Nephron progenitor cell (in vitro differentiated cells): ENCODE measurements around the gene ZDHHC11B.
"Not testable (repeated sequence)": the region's sequence is repeated elsewhere in the genome, so short reads cannot be mapped to it uniquely, and the experiment has no call there.

Experiments used
- DNase-seq: peaks from one replicate; pipeline ENCODE4 v3.0.0; 2021
- H3K27ac Mint-ChIP-seq: 2 replicates; pipeline ENCODE4 v1.8.0; 2021; ENCODE audit warnings: mild to moderate bottlenecking, moderate library complexity, mixed read lengths
- H3K27me3 Mint-ChIP-seq: 2 replicates; pipeline ENCODE4 v1.8.0; 2021; ENCODE audit warnings: mild to moderate bottlenecking, low read depth, mixed read lengths; ENCODE audit not compliant: poor library complexity
- H3K36me3 Mint-ChIP-seq: 2 replicates; pipeline ENCODE4 v1.8.0; 2021; ENCODE audit warnings: low read depth, mixed read lengths
- H3K4me1 Mint-ChIP-seq: 2 replicates; pipeline ENCODE4 v1.8.0; 2021; ENCODE audit warnings: mixed read lengths
- H3K4me3 Mint-ChIP-seq: 2 replicates; pipeline ENCODE4 v1.8.0; 2021; ENCODE audit warnings: mild to moderate bottlenecking, moderate library complexity, mixed read lengths
- H3K9me3 Mint-ChIP-seq: 2 replicates; pipeline ENCODE4 v1.8.0; 2021; ENCODE audit warnings: mild to moderate bottlenecking, moderate library complexity, mixed read lengths
- CTCF ChIP-seq: fragments of 200-600 bp; sonication (generic); IDR thresholded peaks from 2 replicates; pipeline ENCODE4 v1.5.0; 2021; ENCODE audit warnings: antibody characterized with exemption

ZDHHC11B gene

GRCh38 chr5:816176-816575, 31.6 kb upstream of the ZDHHC11B start:
- peaks cover 5% of the 10 kb centered on the region for H3K4me1 Mint-ChIP-seq
- DNase-seq, result no peak
- H3K27me3 Mint-ChIP-seq, result peaks cover 2% of the 10 kb centered on the region
- peaks cover 10% of the 10 kb centered on the region for H3K9me3 Mint-ChIP-seq
- H3K27ac Mint-ChIP-seq, result no peak overlapping the region
- no peak for TF ChIP-seq CTCF
- H3K36me3 Mint-ChIP-seq, result peaks cover 44% of the 10 kb centered on the region
- no peak overlapping the region for H3K4me3 Mint-ChIP-seq

DNA sequence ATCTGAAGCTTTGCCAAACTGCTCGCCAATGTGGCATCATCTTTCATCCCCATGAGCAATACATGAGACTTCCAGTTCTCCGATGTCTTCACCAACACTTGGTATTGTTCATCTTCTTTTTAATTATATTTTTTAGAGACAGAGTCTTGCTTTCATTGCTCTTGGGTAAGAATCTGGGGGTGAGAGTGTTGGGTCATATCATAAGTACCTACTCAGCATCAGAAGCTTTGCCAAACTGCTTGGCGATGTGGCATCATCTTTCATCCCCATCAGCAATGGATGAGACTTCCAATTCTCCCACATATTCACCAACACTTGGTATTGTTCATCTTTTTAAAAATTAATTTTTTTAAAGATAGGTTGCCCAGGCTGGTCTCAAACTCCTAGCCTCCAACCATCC, 30.9 kb upstream of the ZDHHC11B start:
- no peak for TF ChIP-seq CTCF
- H3K36me3 Mint-ChIP-seq, result peaks cover 42% of the 10 kb centered on the region
- no peak overlapping the region for H3K4me3 Mint-ChIP-seq
- H3K27ac Mint-ChIP-seq, result no peak overlapping the region
- H3K4me1 Mint-ChIP-seq, result peaks cover under 1% of the 10 kb centered on the region
- DNase-seq, result no peak
- peaks cover 10% of the 10 kb centered on the region for H3K9me3 Mint-ChIP-seq
- H3K27me3 Mint-ChIP-seq, result no peaks in the 10 kb centered on the region

- H3K4me1 Mint-ChIP-seq, H3K4me3 Mint-ChIP-seq, H3K9me3 Mint-ChIP-seq, H3K27ac Mint-ChIP-seq, DNase-seq, H3K27me3 Mint-ChIP-seq: not testable (repeated sequence)
- peaks cover 37% of the 10 kb centered on the region for H3K36me3 Mint-ChIP-seq
Measured at GRCh38 chr5:813575-813974, 29.0 kb upstream of the ZDHHC11B start.

- H3K36me3 Mint-ChIP-seq, result peaks cover 21% of the 10 kb centered on the region
- DNase-seq, H3K9me3 Mint-ChIP-seq, H3K27me3 Mint-ChIP-seq, H3K27ac Mint-ChIP-seq, H3K4me3 Mint-ChIP-seq, H3K4me1 Mint-ChIP-seq: not testable (repeated sequence)
Measured at GRCh38 chr5:811384-811783, 26.9 kb upstream of the ZDHHC11B start.

DNA sequence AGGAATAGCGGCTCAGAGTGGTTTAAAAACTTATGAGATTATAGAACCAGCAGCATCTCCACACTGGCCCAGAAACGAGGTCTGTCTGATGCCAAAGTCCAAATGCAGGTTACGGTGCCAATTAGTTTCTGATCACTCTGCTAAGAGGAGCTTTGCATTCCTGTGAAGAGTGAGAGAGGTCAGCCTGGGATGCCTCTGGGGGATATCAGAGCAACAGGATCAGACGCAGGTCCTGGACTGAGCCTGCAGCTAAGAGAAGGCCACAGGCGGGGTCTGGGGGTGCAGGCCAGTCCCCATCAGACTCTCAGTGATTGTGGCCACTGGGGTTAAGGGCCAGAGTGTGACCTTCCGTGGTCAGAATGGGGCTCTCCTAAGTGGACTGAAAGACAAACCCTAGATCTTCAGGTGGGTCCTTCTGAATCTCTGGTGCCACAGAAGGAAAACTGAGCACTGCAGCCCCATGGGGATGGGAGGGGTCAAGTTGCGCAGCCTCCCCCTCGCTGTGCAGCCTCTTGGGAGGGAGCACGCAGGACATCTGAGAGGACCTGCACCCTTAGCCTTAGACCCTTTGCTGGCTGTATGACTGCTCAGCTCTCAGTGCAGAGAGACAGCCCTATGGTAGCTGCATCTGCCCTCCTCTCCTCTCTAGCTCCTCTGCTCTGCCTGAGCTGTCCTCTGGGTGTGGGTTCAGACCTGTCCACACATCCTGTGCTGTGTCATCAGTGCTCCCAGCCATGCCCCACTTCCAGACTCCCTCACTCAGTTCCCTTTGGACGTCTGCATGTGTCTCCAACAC, 23.4 kb upstream of the ZDHHC11B start:
- not testable (repeated sequence) for H3K27me3 Mint-ChIP-seq, H3K4me3 Mint-ChIP-seq, H3K4me1 Mint-ChIP-seq, H3K27ac Mint-ChIP-seq, DNase-seq
- Mint-ChIP-seq H3K9me3 (peaks cover 29% of the 10 kb centered on the region), H3K36me3 (peaks cover 28% of the 10 kb centered on the region)

DNA sequence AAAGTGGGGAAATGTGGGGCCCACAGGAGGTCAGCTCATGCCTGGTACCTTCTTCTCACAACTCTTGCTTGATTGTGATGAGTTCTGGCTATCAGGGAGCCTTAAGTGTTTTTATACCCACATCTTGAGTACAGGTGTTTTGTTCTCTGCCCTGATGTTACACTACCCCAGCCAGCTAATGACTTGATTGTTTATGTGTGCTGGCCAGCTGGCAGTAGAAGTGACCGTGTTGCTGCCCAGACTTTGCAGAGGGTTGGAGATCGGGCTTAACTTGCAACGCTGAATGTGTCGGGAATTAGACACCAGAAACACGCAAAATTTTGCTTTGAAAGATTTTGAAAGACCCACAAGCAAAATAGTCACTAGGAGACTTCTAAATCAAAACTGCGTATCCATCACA, 16.9 kb upstream of the ZDHHC11B start:
- no peak for TF ChIP-seq CTCF
- H3K27ac Mint-ChIP-seq, result no peak overlapping the region
- no peak overlapping the region for H3K4me3 Mint-ChIP-seq
- H3K27me3 Mint-ChIP-seq, result peaks cover 14% of the 10 kb centered on the region
- no peak for DNase-seq
- H3K4me1 Mint-ChIP-seq, result peaks cover 20% of the 10 kb centered on the region
- peaks cover 59% of the 10 kb centered on the region for H3K9me3 Mint-ChIP-seq
- peaks cover 74% of the 10 kb centered on the region for H3K36me3 Mint-ChIP-seq

DNA sequence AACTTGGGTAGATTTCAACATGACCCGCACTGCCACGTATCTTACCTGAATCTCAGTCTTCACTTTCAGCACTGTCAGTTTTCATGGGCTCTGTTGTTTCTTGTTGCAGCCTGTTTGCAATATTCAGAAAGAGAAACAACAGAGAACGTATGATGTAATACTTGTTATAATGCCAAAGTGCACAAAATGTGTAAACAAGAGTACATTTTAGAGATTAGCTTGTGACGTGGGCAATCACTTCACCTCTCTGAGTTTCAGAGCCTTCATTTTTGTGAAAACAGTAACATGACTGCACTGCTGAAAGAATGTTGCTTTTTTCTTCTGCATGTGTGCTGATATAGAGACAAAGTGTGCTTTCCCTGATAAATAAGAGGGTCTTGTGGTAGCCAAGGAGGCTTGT, 16.5 kb upstream of the ZDHHC11B start:
- peaks cover 14% of the 10 kb centered on the region for H3K27me3 Mint-ChIP-seq
- not testable (repeated sequence) for H3K27ac Mint-ChIP-seq, DNase-seq, H3K4me3 Mint-ChIP-seq
- H3K36me3 Mint-ChIP-seq, result peaks cover 75% of the 10 kb centered on the region
- H3K4me1 Mint-ChIP-seq, result peaks cover 20% of the 10 kb centered on the region
- H3K9me3 Mint-ChIP-seq, result peaks cover 59% of the 10 kb centered on the region

- Mint-ChIP-seq H3K27me3 (peaks cover 17% of the 10 kb centered on the region), H3K4me1 (peaks cover 20% of the 10 kb centered on the region), H3K27ac (peak overlapping the region; percentile 25), H3K36me3 (peaks cover 72% of the 10 kb centered on the region), H3K4me3 (peak overlapping the region; percentile 5), H3K9me3 (peaks cover 56% of the 10 kb centered on the region)
- not testable (repeated sequence) for DNase-seq
Measured at GRCh38 chr5:798505-799138, 14.1 kb upstream of the ZDHHC11B start.

- Mint-ChIP-seq H3K4me1 (peaks cover 20% of the 10 kb centered on the region), H3K4me3 (peak overlapping the region; percentile 5), H3K36me3 (peaks cover 72% of the 10 kb centered on the region), H3K27me3 (peaks cover 20% of the 10 kb centered on the region), H3K9me3 (peaks cover 57% of the 10 kb centered on the region)
- H3K27ac Mint-ChIP-seq, DNase-seq: not testable (repeated sequence)
Measured at GRCh38 chr5:797986-798385, 13.5 kb upstream of the ZDHHC11B start.

GRCh38 chr5:795873-796272, 11.3 kb upstream of the ZDHHC11B start:
- Mint-ChIP-seq H3K27me3 (peaks cover 17% of the 10 kb centered on the region), H3K9me3 (peaks cover 59% of the 10 kb centered on the region), H3K4me1 (peaks cover 20% of the 10 kb centered on the region), H3K36me3 (peaks cover 61% of the 10 kb centered on the region)
- not testable (repeated sequence) for H3K27ac Mint-ChIP-seq, DNase-seq, H3K4me3 Mint-ChIP-seq

DNA sequence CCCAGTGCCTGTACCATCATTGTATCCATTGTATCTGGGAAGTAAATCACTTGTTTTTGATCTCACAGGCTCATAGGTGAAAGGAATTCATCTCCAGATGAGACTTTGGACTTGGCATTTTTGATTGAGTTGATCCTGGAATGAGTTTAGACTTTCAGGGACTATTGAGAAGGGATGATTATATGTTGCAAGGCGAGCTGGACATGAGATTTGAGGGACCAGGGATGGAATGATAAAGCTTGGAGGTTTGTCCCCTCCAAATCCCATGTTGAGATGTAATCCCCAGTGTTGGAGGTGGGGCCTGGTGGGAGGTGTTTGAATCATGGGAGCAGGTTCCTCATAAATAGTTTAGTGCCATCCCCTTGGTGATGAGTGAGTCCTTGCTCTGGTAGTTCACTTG, 10.4 kb upstream of the ZDHHC11B start:
- H3K4me3 Mint-ChIP-seq, result not testable (repeated sequence)

More for the DNA sequence above, 10.4 kb upstream of the ZDHHC11B start:
- not testable (repeated sequence) for DNase-seq, H3K27ac Mint-ChIP-seq
- Mint-ChIP-seq H3K9me3 (peaks cover 67% of the 10 kb centered on the region), H3K4me1 (peaks cover 20% of the 10 kb centered on the region), H3K36me3 (peaks cover 63% of the 10 kb centered on the region), H3K27me3 (peaks cover 25% of the 10 kb centered on the region)
